ENCODE measurements around the gene ATP1B3.

The ATP1B3 gene

GRCh38 chr3:141938011-141938500 lies 61.6 kb downstream of the ATP1B3 start:
- Mint-ChIP-seq H3K4me1 (ENCODE audit: low read depth) (peaks cover 8% of the 10 kb centered on the region), H3K4me3 (no peak overlapping the region), H3K9me3 (ENCODE audit: low read depth) (no peaks in the 10 kb centered on the region), H3K36me3 (peaks cover 2% of the 10 kb centered on the region), H3K27me3 (no peaks in the 10 kb centered on the region), H3K27ac (no peak overlapping the region)

- no peaks in the 10 kb centered on the region for H3K36me3 Mint-ChIP-seq
- H3K9me3 Mint-ChIP-seq (ENCODE audit: low read depth): no peaks in the 10 kb centered on the region
- H3K27me3 Mint-ChIP-seq: no peaks in the 10 kb centered on the region
- H3K4me1 Mint-ChIP-seq (ENCODE audit: low read depth): peaks cover 8% of the 10 kb centered on the region
- no peak overlapping the region for H3K4me3 Mint-ChIP-seq
- H3K27ac Mint-ChIP-seq: no peak overlapping the region
Measured at GRCh38 chr3:141939759-141940158, 63.3 kb downstream of the ATP1B3 start.

GRCh38 chr3:141940194-141940776 lies 63.8 kb downstream of the ATP1B3 start:
- Mint-ChIP-seq H3K27me3 (no peaks in the 10 kb centered on the region), H3K9me3 (ENCODE audit: low read depth) (no peaks in the 10 kb centered on the region), H3K4me3 (no peak overlapping the region), H3K27ac (no peak overlapping the region), H3K4me1 (ENCODE audit: low read depth) (peaks cover 8% of the 10 kb centered on the region), H3K36me3 (no peaks in the 10 kb centered on the region)

GRCh38 chr3:141941093-141941492 lies 64.7 kb downstream of the ATP1B3 start:
- no peaks in the 10 kb centered on the region for H3K9me3 Mint-ChIP-seq (ENCODE audit: low read depth)
- no peak overlapping the region for H3K27ac Mint-ChIP-seq
- peaks cover 8% of the 10 kb centered on the region for H3K4me1 Mint-ChIP-seq (ENCODE audit: low read depth)
- no peaks in the 10 kb centered on the region for H3K27me3 Mint-ChIP-seq
- H3K4me3 Mint-ChIP-seq: no peak overlapping the region
- H3K36me3 Mint-ChIP-seq: peaks cover 2% of the 10 kb centered on the region

- Mint-ChIP-seq H3K4me3 (no peak overlapping the region), H3K9me3 (ENCODE audit: low read depth) (no peaks in the 10 kb centered on the region), H3K27me3 (no peaks in the 10 kb centered on the region), H3K4me1 (ENCODE audit: low read depth) (peaks cover 8% of the 10 kb centered on the region), H3K36me3 (peaks cover 2% of the 10 kb centered on the region), H3K27ac (no peak overlapping the region)
Measured at GRCh38 chr3:141942006-141942405, 65.6 kb downstream of the ATP1B3 start.

DNA sequence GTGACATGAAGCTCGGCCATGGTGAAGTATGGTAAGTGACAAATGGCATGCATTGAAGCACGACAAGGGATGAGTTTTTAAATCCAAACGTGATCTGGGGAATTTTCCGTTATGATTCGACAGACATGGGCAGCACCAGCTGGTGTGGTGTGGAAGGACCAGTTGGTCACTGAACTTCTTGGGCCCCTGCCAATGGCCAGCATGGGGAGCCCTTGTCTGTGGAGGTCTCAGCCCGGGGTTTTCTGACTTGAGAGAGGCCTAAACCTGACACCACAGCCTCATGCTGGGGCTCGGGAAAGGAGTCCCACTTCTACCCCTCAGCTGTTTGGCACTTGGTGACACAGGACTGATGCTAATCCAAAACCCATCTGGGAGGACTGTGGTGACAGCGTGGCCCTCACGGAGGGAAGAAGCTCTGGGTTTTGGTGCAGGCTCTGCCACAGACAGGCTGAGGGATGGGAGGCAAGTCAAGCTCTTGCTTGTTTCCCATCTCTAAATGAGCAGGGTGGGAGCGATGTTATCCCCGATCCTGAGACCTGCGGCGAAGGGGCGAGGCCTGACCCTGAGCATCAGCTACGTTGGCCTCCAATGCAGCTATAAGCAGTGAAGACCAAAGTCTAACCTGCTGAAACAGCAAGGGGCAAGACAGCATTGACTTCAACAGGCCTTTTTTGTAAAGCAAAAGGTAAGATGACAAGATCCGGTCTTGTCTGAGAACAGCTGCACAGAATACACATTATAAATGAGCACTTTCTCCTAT lies 69.5 kb downstream of the ATP1B3 start:
- H3K27ac Mint-ChIP-seq: no peak overlapping the region
- H3K27me3 Mint-ChIP-seq: no peaks in the 10 kb centered on the region
- H3K4me3 Mint-ChIP-seq: no peak overlapping the region
- H3K4me1 Mint-ChIP-seq (ENCODE audit: low read depth): peaks cover 3% of the 10 kb centered on the region
- no peaks in the 10 kb centered on the region for H3K9me3 Mint-ChIP-seq (ENCODE audit: low read depth)
- peaks cover 2% of the 10 kb centered on the region for H3K36me3 Mint-ChIP-seq

DNA sequence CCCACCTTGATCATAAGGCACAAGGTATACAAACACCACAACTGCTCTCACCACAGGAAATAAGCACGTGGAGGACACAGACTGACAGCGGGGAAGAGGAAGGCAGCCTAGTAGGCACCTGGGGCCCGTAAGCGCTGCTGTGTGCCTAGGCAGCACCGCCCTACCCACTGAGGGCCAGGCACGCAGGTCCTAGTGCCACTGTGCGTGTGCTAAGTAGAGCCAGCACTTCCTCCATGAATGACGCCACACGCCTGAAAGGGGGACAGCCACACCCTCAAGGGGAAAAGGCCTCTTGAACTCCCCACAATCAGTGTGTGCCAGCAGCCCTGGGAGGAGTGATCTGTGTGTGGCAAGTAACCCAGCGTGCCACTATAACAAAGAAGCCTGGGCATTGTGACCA lies 73.0 kb downstream of the ATP1B3 start:
- Mint-ChIP-seq H3K9me3 (ENCODE audit: low read depth) (no peaks in the 10 kb centered on the region), H3K36me3 (peaks cover 7% of the 10 kb centered on the region), H3K27ac (no peak overlapping the region), H3K4me3 (no peak overlapping the region), H3K4me1 (ENCODE audit: low read depth) (no peaks in the 10 kb centered on the region), H3K27me3 (no peaks in the 10 kb centered on the region)

GRCh38 chr3:141949972-141950371 lies 73.5 kb downstream of the ATP1B3 start:
- Mint-ChIP-seq H3K36me3 (peaks cover 7% of the 10 kb centered on the region), H3K4me1 (ENCODE audit: low read depth) (peaks cover under 1% of the 10 kb centered on the region), H3K9me3 (ENCODE audit: low read depth) (no peaks in the 10 kb centered on the region), H3K27me3 (no peaks in the 10 kb centered on the region), H3K27ac (no peak overlapping the region), H3K4me3 (no peak overlapping the region)

GRCh38 chr3:141950572-141951493 lies 74.4 kb downstream of the ATP1B3 start:
- Mint-ChIP-seq H3K36me3 (peaks cover 5% of the 10 kb centered on the region), H3K4me1 (ENCODE audit: low read depth) (peaks cover 4% of the 10 kb centered on the region), H3K4me3 (no peak overlapping the region), H3K9me3 (ENCODE audit: low read depth) (no peaks in the 10 kb centered on the region), H3K27me3 (no peaks in the 10 kb centered on the region), H3K27ac (no peak overlapping the region)

- peaks cover 4% of the 10 kb centered on the region for H3K4me1 Mint-ChIP-seq (ENCODE audit: low read depth)
- H3K27me3 Mint-ChIP-seq: no peaks in the 10 kb centered on the region
- no peak overlapping the region for H3K27ac Mint-ChIP-seq
- H3K4me3 Mint-ChIP-seq: no peak overlapping the region
- H3K36me3 Mint-ChIP-seq: peaks cover 5% of the 10 kb centered on the region
- no peaks in the 10 kb centered on the region for H3K9me3 Mint-ChIP-seq (ENCODE audit: low read depth)
Measured at GRCh38 chr3:141952611-141953010, 76.2 kb downstream of the ATP1B3 start.

GRCh38 chr3:141955175-141955574 lies 78.7 kb downstream of the ATP1B3 start:
- Mint-ChIP-seq H3K4me1 (ENCODE audit: low read depth) (peaks cover 4% of the 10 kb centered on the region), H3K36me3 (peaks cover 8% of the 10 kb centered on the region), H3K9me3 (ENCODE audit: low read depth) (no peaks in the 10 kb centered on the region), H3K27me3 (no peaks in the 10 kb centered on the region), H3K4me3 (no peak overlapping the region), H3K27ac (no peak overlapping the region)

DNA sequence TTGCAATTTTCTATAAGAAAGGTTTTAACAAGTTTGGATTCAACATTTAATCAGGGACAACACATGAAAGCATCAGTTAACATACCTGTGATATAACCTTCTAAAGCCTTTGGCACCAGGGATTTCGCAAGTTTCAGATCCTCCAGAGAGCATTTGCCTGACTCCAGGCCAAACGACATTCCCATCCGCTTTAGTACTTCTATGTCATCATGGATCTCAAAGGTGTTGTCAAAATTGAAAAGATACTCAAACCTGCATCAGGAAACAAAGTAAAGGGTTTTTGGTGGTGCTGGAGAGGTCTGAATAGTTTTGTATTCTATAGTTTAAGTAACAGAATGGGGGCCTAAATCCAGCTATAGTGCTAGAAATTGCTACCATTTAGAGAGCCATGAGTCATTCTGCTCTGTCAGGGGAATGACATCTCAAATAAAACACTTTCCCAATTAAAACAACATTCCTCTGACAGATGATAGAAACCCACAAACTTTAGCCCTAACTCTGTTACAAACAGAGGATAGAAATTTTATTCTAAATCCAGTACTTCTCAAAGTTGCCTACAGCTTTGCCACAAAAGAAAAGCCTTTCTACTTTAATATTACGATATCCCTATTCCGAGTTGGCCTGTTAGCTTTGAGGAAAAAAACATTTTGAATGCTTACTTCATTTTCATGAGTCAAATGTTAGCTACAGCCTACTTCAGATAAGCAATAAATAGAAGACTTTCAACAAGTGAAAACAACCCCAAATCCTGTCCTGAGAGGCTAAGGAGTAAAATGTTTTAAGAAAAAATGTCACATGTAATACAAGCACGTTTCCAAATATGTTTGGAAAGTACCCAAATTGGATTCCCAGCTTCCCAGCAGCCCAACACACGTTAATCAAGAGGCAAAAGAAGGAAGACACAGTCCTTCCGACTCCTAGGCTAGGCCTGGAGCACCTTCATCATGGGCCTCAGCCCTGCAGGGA lies 83.4 kb downstream of the ATP1B3 start:
- H3K36me3 Mint-ChIP-seq: peaks cover 5% of the 10 kb centered on the region
- peaks cover 4% of the 10 kb centered on the region for H3K4me1 Mint-ChIP-seq (ENCODE audit: low read depth)
- H3K27ac Mint-ChIP-seq: no peak overlapping the region
- no peaks in the 10 kb centered on the region for H3K27me3 Mint-ChIP-seq
- no peak overlapping the region for H3K4me3 Mint-ChIP-seq
- H3K9me3 Mint-ChIP-seq (ENCODE audit: low read depth): no peaks in the 10 kb centered on the region

GRCh38 chr3:141960731-141961130 lies 84.3 kb downstream of the ATP1B3 start:
- Mint-ChIP-seq H3K36me3 (peaks cover 6% of the 10 kb centered on the region), H3K4me1 (ENCODE audit: low read depth) (no peaks in the 10 kb centered on the region), H3K27me3 (no peaks in the 10 kb centered on the region), H3K9me3 (ENCODE audit: low read depth) (no peaks in the 10 kb centered on the region), H3K27ac (no peak overlapping the region), H3K4me3 (no peak overlapping the region)

GRCh38 chr3:141963301-141963700 lies 86.9 kb downstream of the ATP1B3 start:
- Mint-ChIP-seq H3K27ac (no peak overlapping the region), H3K4me3 (no peak overlapping the region)

More at GRCh38 chr3:141963301-141963700, 86.9 kb downstream of the ATP1B3 start:
- peaks cover 3% of the 10 kb centered on the region for H3K36me3 Mint-ChIP-seq
- no peaks in the 10 kb centered on the region for H3K9me3 Mint-ChIP-seq (ENCODE audit: low read depth)
- no peaks in the 10 kb centered on the region for H3K27me3 Mint-ChIP-seq
- no peaks in the 10 kb centered on the region for H3K4me1 Mint-ChIP-seq (ENCODE audit: low read depth)
